Measurements from ENCODE around the gene ALAS1.

- TF ChIP-seq CTCF (IDR thresholded peaks at IDR 0.05; ENCODE audit: low read depth, low read length) (no peak), POLR2A (IDR thresholded peaks at IDR 0.05; ENCODE audit: extremely low read depth, insufficient read length) (no peak), MAX (IDR thresholded peaks at IDR 0.05; ENCODE audit: low read depth, low read length) (no peak), MYC (IDR thresholded peaks at IDR 0.05; ENCODE audit: low read depth, low read length) (no peak)
Observed at GRCh38 chr3:52222319-52223221, 24.6 kb downstream of the ALAS1 start.
